GM12878 (cell line): ENCODE results near the gene TRNT1. TPM values are rescaled to one million over a fixed set of nuclear protein-coding genes. Genes with fewer than 3 reads are reported as not detected.

Source experiments
- ATAC-seq: fragments of 200-7000 bp; cut with Tn5 transposase; 3 replicates; pipeline ENCODE4 v1.9.1; 2020; ENCODE audit warnings: mild to moderate bottlenecking, moderate library complexity
- BruUV-seq: library from RNA; stranded (reverse); fragments of 400-500 nt; replicated peaks from 2 replicates; lab custom pipeline; 2021; lab: Mats Ljungman, UMichigan
- CTCF ChIA-PET: fragments of 300-600 bp; sonication (Branson Sonifier 250); formaldehyde crosslinking; extraction: SDS; loops from one replicate; lab custom pipeline; 2021; ENCODE audit warnings: inconsistent platforms; lab: Yijun Ruan, JAX
- POLR2A ChIA-PET: fragments of 350-600 bp; formaldehyde crosslinking; extraction: SDS; loops from one replicate; lab custom pipeline; 2021; ENCODE audit warnings: inconsistent platforms; lab: Charles Lee
- RAD21 ChIA-PET: fragments of 300-600 bp; sonication (Branson Sonifier 250); formaldehyde crosslinking; loops from one replicate; lab custom pipeline; 2023; ENCODE audit warnings: antibody characterized with exemption; ENCODE audit not compliant: unreplicated experiment; lab: Charles Lee
- SMC1A ChIA-PET: fragments of 300-600 bp; sonication (Branson Sonifier 250); formaldehyde crosslinking; loops from one replicate; lab custom pipeline; 2023; ENCODE audit not compliant: unreplicated experiment, uncharacterized antibody; lab: Charles Lee
- DNase-seq: peaks from one replicate; pipeline ENCODE4 v3.0.0-alpha.2; 2011; ENCODE audit warnings: low read depth, low spot score
- FAIRE-seq: peaks from 3 replicates; lab custom pipeline; 2011; peaks lifted over from hg19 to GRCh38; lab: Jason Lieb, UNC
- H2AFZ ChIP-seq: 2 replicates; pipeline ENCODE4 v1.6.0; 2011; ENCODE audit warnings: low read depth, low read length, control low read depth; ENCODE audit not compliant: control insufficient read depth
- H3K27ac ChIP-seq: 2 replicates; pipeline ENCODE4 v1.5.1; 2011; ENCODE audit warnings: control low read depth; ENCODE audit not compliant: control insufficient read depth, insufficient read depth
- H3K27me3 ChIP-seq, 2 experiments: replicated peaks in 1 of 2; 2 replicates each; pipeline versions ENCODE4 v1.6.0 to v1.6.1; 2011; ENCODE audit warnings: low read length in 1 of 2; ENCODE audit not compliant: control insufficient read depth in 2 of 2, insufficient read depth in 2 of 2
- H3K36me3 ChIP-seq, 2 experiments: 2 replicates each; pipeline ENCODE4 v1.5.1; 2011; ENCODE audit warnings: low read length in 1 of 2; ENCODE audit not compliant: control insufficient read depth in 2 of 2, insufficient read depth in 2 of 2
- H3K4me1 ChIP-seq: 2 replicates; pipeline ENCODE4 v1.6.1; 2011; ENCODE audit warnings: mild to moderate bottlenecking, low read length, moderate library complexity, mixed read lengths; ENCODE audit not compliant: control insufficient read depth, insufficient read depth
- H3K4me2 ChIP-seq: 2 replicates; pipeline ENCODE4 v1.6.0; 2011; ENCODE audit warnings: control low read depth; ENCODE audit not compliant: control insufficient read depth, insufficient read depth
- H3K4me3 ChIP-seq: fragments of 200-600 bp; sonication (generic); 2 replicates; pipeline ENCODE4 v1.5.1; 2016
- H3K79me2 ChIP-seq: 2 replicates; pipeline ENCODE4 v1.6.0; 2011; ENCODE audit warnings: low read length; ENCODE audit not compliant: control insufficient read depth, insufficient read depth
- H3K9ac ChIP-seq: 2 replicates; pipeline ENCODE4 v1.8.0; 2011; ENCODE audit warnings: low read length, control low read depth, mixed read lengths; ENCODE audit not compliant: control insufficient read depth, insufficient read depth
- H3K9me3 ChIP-seq: replicated peaks from 3 replicates; pipeline ENCODE4 v1.5.1; 2011; ENCODE audit warnings: mild to moderate bottlenecking, low read length; ENCODE audit not compliant: control insufficient read depth, insufficient read depth
- H4K20me1 ChIP-seq: 2 replicates; pipeline ENCODE4 v1.6.0; 2011; ENCODE audit not compliant: control insufficient read depth, insufficient read depth
- PRDM15 ChIP-seq: fragments of 450-650 bp; formaldehyde crosslinking; IDR thresholded peaks from 2 replicates; pipeline ENCODE4 v1.4.0; 2020; ENCODE audit warnings: mild to moderate bottlenecking, moderate library complexity
- RAD21 ChIP-seq: IDR thresholded peaks from 2 replicates; pipeline ENCODE4 v1.6.1; 2011; ENCODE audit warnings: mild to moderate bottlenecking, low read depth, low read length, moderate library complexity; ENCODE audit not compliant: insufficient read depth
- TCF3 ChIP-seq: IDR thresholded peaks from 2 replicates; pipeline ENCODE4 v1.6.1; 2012; ENCODE audit warnings: low read depth, mild to moderate bottlenecking, low read length, borderline replicate concordance; ENCODE audit not compliant: insufficient read depth
- WGBS: methylation state at CpG from one replicate; pipeline ENCODE4 v1.1.6; 2016; ENCODE audit warnings: low lambda C conversion rate; ENCODE audit not compliant: insufficient replicate concordance, insufficient coverage; ENCODE audit errors: missing lambda C conversion rate; 5-methylcytosine and 5-hydroxymethylcytosine counted together
- in situ Hi-C: fragments of 300-500 bp; cut with MboI; formaldehyde crosslinking; loops from 9 replicates; pipeline ENCODE4 v1.14.3; 2018; ENCODE audit warnings: mixed read lengths
- intact Hi-C: fragments of 100-400 bp; cut with micrococcal nuclease; formaldehyde crosslinking; loops from one replicate; pipeline ENCODE4 v1.14.2; 2022; ENCODE audit not compliant: unreplicated experiment
- polyA plus RNA-seq, 11 experiments: library from polyadenylated mRNA; depleted of rRNA in 4 of 11; unstranded in 6 of 11; stranded (reverse) in 5 of 11; fragments of >200 nt; fragmentation: Nextera tagmentation in 4 of 11; fragmentation: Illumina TruSeq in 1 of 11; extraction: Ambion mirVana in 4 of 11; extraction: Trizol in 1 of 11; gene quantifications; 1 replicate in 1 of 11; 2 replicates in 10 of 11; pipeline versions ENCODE4 v1.2.1 to v1.2.3, GENCODE V29; 2011 to 2016; ENCODE audit warnings: inconsistent platforms in 2 of 11, missing spikeins in 2 of 11, low read depth in 1 of 11
- total RNA-seq, 4 experiments: library from RNA; depleted of rRNA in 3 of 4; stranded (reverse); fragments of >200 nt in 3 of 4; fragmentation: Illumina TruSeq in 1 of 4; extraction: Trizol in 1 of 4; gene quantifications; 2 replicates each; pipeline versions ENCODE4 v1.2.1 to v1.2.3, GENCODE V29; 2013 to 2021

The TRNT1 gene
- total and polyA plus RNA-seq, 10 of the 15 experiments (the other 5 are each of a cell fraction or from before 2014, with no cell fraction given), result 28.6 to 54.9 (median 36.6) TPM

DNA sequence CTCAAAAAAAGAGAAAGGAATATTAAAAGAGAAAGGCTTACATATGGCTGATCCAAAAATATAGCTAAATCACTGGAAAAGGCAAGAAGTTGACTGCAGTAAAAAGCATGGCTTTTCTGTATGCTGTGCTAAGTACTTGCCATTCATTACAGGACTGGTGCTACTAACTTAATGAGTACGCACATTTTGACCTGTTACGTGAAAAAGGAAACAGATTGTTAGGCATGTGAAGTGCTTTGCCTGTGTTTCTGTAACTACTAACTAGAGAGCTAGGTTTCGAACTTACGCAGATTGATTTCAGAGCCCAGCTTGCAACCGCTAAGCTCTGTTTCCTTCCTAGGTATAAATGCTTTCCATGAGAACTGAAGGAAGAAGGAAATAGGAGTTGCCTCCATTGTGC is 2.8 kb downstream of the TRNT1 start:
- Histone ChIP-seq H3K27me3 (no peaks in the 10 kb centered on the region), H3K4me3 (peak overlapping the region; percentile 38; the same call in 1 of the 2 replicates), H3K36me3 (peaks cover 0 to 11% of the 10 kb centered on the region in 2 experiments; a peak in 3 of 4 replicates), H3K27ac (no peak overlapping the region), H3K9me3 (peaks cover 2% of the 10 kb centered on the region; the same call in 1 of the 3 replicates), H4K20me1 (no peaks in the 10 kb centered on the region), H3K9ac (no peak overlapping the region), H2AFZ (no peak overlapping the region), H3K79me2 (peaks cover 46% of the 10 kb centered on the region), H3K4me2 (peak overlapping the region; percentile 35), H3K4me1 (peaks cover 9% of the 10 kb centered on the region; the same call in 1 of the 2 replicates)
- no peak for ATAC-seq
- FAIRE-seq, result no peak
- SMC1A ChIA-PET, result interaction anchor here (0.9 to 1.4 kb wide), 5 partner anchors 13 to 40 kb away, joined by 3 to 5 read pairs (median 3); no protein-coding TSS in a partner anchor
- BruUV-seq, result no TSS peak
- no peak for DNase-seq
- CTCF ChIA-PET, result interaction anchor here (0.9 to 1.8 kb wide), 2 partner anchors 42 to 71 kb away, joined by 3 to 6 read pairs; no protein-coding TSS in a partner anchor
- WGBS, result 8% methylated on average over 5 of the region's 5 CpGs
- intact Hi-C loops, result loop anchor here (5.0 kb wide), 1 partner anchor 92 kb away; no protein-coding TSS in a partner anchor
- TF ChIP-seq TCF3 (no peak), RAD21 (no peak), PRDM15 (CRISPR knock-in tag) (no peak)
- TF ChIP-seq, all 136 proteins: peak for 0
- in situ Hi-C loops, result no loop called here
- RAD21 ChIA-PET, result no interaction called here
- POLR2A ChIA-PET, result interaction anchor here (1.0 to 1.1 kb wide), 3 partner anchors 17 to 42 kb away, joined by 3 read pairs; no protein-coding TSS in a partner anchor
